OCI-LY3 (cell line): ENCODE measurements around the gene SYT8.
A peak's percentile ranks its signal among the peaks of the same experiment; 100 is the strongest.

ENCODE experiments used
- H2AFZ ChIP-seq: fragments of 200-600, 300-600 bp; shearing (Covaris generic); 2 replicates; pipeline ENCODE4 v1.6.0; 2014; ENCODE audit warnings: antibody characterized with exemption, low read depth, low read length
- H3K27ac ChIP-seq: fragments of 200-600, 300-600 bp; sonication (generic); 2 replicates; pipeline ENCODE4 v1.5.1; 2014; ENCODE audit warnings: mild to moderate bottlenecking, low read length, moderate library complexity, mixed read lengths
- H3K27me3 ChIP-seq: fragments of 200-600, 300-600 bp; sonication (generic); 2 replicates; pipeline ENCODE4 v1.6.1; 2014; ENCODE audit warnings: low read depth, low read length, mixed read lengths
- H3K36me3 ChIP-seq: fragments of 200-600, 300-600 bp; sonication (generic); replicated peaks from 2 replicates; pipeline ENCODE3; 2014; ENCODE audit warnings: low read depth, low read length, mixed read lengths
- H3K4me1 ChIP-seq: fragments of 300-600, 200-600 bp; sonication (generic); 2 replicates; pipeline ENCODE4 v1.6.1; 2014; ENCODE audit warnings: low read length, mixed read lengths
- H3K4me2 ChIP-seq: fragments of 200-600, 300-600 bp; sonication (generic); 2 replicates; pipeline ENCODE4 v1.6.1; 2014; ENCODE audit warnings: low read length, mixed read lengths
- H3K4me3 ChIP-seq: fragments of 300-600, 200-600 bp; sonication (generic); 2 replicates; pipeline ENCODE4 v1.5.1; 2014; ENCODE audit warnings: antibody characterized with exemption, mild to moderate bottlenecking, low read length, moderate library complexity
- H3K79me2 ChIP-seq: fragments of 300-600, 200-600 bp; shearing (Covaris generic); 2 replicates; pipeline ENCODE4 v1.6.1; 2014; ENCODE audit warnings: mild to moderate bottlenecking, low read length, mixed read lengths
- H3K9ac ChIP-seq: fragments of 300-600, 200-600 bp; shearing (Covaris generic); 2 replicates; pipeline ENCODE4 v1.6.0; 2014; ENCODE audit warnings: mild to moderate bottlenecking, low read length, moderate library complexity
- H3K9me3 ChIP-seq: fragments of 200-600, 300-600 bp; shearing (Covaris generic); 2 replicates; pipeline ENCODE4 v1.6.1; 2014; ENCODE audit warnings: low read length, mixed read lengths; ENCODE audit not compliant: insufficient read depth
- H4K20me1 ChIP-seq: fragments of 200-600, 300-600 bp; sonication (generic); 2 replicates; pipeline ENCODE4 v1.6.1; 2016; ENCODE audit warnings: low read length, mixed read lengths; ENCODE audit not compliant: insufficient read depth
- EZH2phosphoT487 ChIP-seq: fragments of 200-600 bp; shearing (Covaris generic); IDR thresholded peaks from 2 replicates; pipeline ENCODE4 v1.6.1; 2018; ENCODE audit warnings: antibody characterized with exemption, mixed run types, low read depth
- TF ChIP-seq, protein P1 (sequence below): fragments of 200-600, 300-600 bp; sonication (generic); IDR thresholded peaks from 2 replicates; pipeline ENCODE4 v1.5.1; 2014; ENCODE audit warnings: antibody characterized with exemption, low read length, low read depth

Gene SYT8

DNA sequence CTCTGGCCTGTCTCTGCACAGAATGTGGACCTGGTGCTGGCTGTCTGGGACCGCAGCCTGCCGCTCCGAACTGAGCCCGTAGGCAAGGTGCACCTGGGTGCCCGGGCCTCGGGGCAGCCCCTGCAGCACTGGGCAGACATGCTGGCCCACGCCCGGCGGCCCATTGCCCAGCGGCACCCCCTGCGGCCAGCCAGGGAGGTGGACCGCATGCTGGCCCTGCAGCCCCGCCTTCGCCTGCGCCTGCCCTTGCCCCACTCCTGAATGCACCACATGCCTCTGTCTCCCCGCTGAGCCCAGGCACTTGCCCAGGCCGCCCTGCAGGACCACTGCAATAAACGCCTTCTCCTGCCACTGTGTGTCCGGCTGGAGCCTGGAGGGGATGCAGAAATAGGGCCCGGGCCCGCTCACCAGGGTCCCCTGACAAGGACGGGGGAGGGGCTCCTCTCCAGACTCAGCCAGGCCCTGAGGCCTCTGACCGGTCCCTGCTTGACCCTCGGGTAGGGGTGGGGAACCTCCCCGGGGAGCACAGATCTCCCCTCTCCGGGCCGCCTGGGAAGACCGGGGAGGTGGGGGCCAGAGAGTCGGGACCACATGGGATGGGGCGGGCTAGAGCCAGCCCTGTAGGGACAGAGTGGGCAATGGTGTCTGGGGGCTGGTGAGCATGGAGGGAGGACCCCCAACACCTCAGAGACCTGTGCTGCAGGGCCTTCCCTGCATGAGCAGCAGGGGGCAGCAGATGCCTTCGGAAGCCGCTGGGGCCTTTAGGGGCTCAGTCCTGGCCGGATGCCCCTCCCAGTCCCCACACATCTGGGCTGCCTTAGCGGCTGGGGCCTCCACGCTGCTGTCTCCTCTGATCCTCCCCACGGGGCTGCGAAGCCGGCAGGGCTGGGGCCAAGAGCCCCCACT is 2.6 kb downstream of the SYT8 start:
- no peak overlapping the region for H2AFZ ChIP-seq
- H3K4me2 ChIP-seq = peak overlapping the region; percentile 57
- TF ChIP-seq EZH2phosphoT487 = no peak
- TF ChIP-seq, protein P1, sequence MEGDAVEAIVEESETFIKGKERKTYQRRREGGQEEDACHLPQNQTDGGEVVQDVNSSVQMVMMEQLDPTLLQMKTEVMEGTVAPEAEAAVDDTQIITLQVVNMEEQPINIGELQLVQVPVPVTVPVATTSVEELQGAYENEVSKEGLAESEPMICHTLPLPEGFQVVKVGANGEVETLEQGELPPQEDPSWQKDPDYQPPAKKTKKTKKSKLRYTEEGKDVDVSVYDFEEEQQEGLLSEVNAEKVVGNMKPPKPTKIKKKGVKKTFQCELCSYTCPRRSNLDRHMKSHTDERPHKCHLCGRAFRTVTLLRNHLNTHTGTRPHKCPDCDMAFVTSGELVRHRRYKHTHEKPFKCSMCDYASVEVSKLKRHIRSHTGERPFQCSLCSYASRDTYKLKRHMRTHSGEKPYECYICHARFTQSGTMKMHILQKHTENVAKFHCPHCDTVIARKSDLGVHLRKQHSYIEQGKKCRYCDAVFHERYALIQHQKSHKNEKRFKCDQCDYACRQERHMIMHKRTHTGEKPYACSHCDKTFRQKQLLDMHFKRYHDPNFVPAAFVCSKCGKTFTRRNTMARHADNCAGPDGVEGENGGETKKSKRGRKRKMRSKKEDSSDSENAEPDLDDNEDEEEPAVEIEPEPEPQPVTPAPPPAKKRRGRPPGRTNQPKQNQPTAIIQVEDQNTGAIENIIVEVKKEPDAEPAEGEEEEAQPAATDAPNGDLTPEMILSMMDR = peak; percentile 80
- H3K36me3 ChIP-seq = no peaks in the 10 kb centered on the region
- no peak overlapping the region for H3K27ac ChIP-seq
- H4K20me1 ChIP-seq = no peaks in the 10 kb centered on the region
- H3K79me2 ChIP-seq = no peaks in the 10 kb centered on the region
- H3K9ac ChIP-seq = peak overlapping the region; percentile 29; the same call in 1 of the 2 replicates
- peak overlapping the region; percentile 48 for H3K4me3 ChIP-seq
- no peaks in the 10 kb centered on the region for H3K9me3 ChIP-seq
- peaks cover 35% of the 10 kb centered on the region for H3K27me3 ChIP-seq
- peaks cover 42% of the 10 kb centered on the region for H3K4me1 ChIP-seq

DNA sequence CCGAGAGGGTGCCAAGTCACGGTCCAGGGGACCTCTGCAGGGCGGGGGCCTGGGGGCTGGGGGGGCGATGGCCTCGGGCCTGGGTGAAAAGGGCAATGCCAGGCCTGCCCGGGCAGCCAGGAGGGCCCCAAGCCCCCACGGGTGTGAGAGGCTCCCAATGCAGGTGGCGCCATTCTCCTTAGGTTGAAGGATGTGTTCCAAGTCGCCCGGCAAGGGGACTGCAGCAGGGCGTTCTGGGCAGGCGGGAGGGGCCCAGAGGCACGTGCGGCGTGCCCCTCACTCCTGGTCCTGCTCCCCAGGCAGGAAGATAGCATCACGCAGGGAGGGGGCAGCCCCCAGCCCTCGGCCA is 3.3 kb downstream of the SYT8 start:
- Histone ChIP-seq H3K79me2 (no peaks in the 10 kb centered on the region), H3K27me3 (peaks cover 35% of the 10 kb centered on the region), H2AFZ (no peak overlapping the region), H3K9ac (peak overlapping the region; percentile 29; the same call in 1 of the 2 replicates), H4K20me1 (no peaks in the 10 kb centered on the region), H3K9me3 (no peaks in the 10 kb centered on the region), H3K36me3 (no peaks in the 10 kb centered on the region), H3K4me3 (peak overlapping the region; percentile 48), H3K4me1 (peaks cover 42% of the 10 kb centered on the region), H3K4me2 (peak overlapping the region; percentile 57), H3K27ac (no peak overlapping the region)
- no peak for TF ChIP-seq EZH2phosphoT487
- TF ChIP-seq, protein P1 = no peak

DNA sequence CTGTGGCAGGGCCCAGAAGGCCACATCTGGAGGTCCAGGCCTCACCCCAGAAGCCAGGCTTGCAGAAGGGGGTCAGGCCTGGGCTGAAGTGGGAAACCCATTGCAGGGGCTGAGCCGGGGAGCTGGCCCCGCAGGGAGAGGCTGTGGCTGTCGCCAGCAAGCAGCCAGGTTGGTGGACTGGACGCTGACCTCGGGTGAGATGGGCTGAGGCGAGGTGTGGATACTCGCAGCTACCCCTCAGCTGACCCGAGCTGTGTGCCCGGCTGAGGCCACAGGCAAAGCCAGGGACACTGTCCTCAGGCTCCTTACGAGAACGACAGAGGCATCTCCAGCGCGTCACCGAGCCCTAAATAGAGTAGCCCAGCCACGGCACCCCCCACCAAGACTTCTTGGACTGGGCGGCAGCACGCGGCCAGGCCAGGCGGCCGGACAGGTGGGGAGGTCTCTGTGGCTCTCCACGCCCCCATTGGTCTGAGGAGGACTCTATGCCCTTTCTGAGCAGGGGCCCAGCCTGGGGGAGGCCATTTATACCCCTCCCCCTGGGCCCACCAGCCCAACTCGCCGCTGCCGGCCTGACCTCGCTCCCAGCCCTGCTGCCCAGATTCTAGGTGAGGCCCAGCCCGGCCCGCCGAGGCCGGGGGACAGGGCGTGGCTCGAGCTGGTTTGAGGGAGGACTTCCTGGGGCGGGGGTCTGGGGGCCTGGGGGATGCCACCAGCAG is 3.8 kb downstream of the SYT8 start, which contains the start of gene TNNI2:
Gene TNNI2, plus strand, starts transcription at position 556 of the 719 bp plus-strand sequence. CDS start 716 bp downstream, outside the sequence.
- H4K20me1 ChIP-seq = no peaks in the 10 kb centered on the region
- H3K27ac ChIP-seq = 0 out of 2 replicates have a peak within 1 kb of the TSS, but pooled peaks have one; percentile 29
- no peaks in the 10 kb centered on the region for H3K9me3 ChIP-seq
- peak within 1 kb of the TSS; percentile 72 for H3K4me3 ChIP-seq
- peaks cover 38% of the 10 kb centered on the region for H3K27me3 ChIP-seq
- H3K4me2 ChIP-seq = peak within 1 kb of the TSS; percentile 86
- peaks cover 48% of the 10 kb centered on the region for H3K4me1 ChIP-seq
- H2AFZ ChIP-seq = no peak within 1 kb of the TSS
- no peak for TF ChIP-seq EZH2phosphoT487
- TF ChIP-seq, protein P1 = no peak
- peak within 1 kb of the TSS; percentile 63; the same call in 1 of the 2 replicates for H3K9ac ChIP-seq
- H3K79me2 ChIP-seq = no peaks in the 10 kb centered on the region
- no peaks in the 10 kb centered on the region for H3K36me3 ChIP-seq
